GM21360 (cell line): ENCODE data around the gene SOX15.
"Not testable (repeated sequence)": the region's sequence is repeated elsewhere in the genome, so short reads cannot be mapped to it uniquely, and the experiment has no call there.

Experiments used
- ATAC-seq: cut with Tn5 transposase; IDR thresholded peaks from one replicate; pipeline ENCODE4 v1.9.1; 2021; ENCODE audit warnings: mild to moderate bottlenecking, moderate library complexity; ENCODE audit not compliant: unreplicated experiment

Gene SOX15

DNA sequence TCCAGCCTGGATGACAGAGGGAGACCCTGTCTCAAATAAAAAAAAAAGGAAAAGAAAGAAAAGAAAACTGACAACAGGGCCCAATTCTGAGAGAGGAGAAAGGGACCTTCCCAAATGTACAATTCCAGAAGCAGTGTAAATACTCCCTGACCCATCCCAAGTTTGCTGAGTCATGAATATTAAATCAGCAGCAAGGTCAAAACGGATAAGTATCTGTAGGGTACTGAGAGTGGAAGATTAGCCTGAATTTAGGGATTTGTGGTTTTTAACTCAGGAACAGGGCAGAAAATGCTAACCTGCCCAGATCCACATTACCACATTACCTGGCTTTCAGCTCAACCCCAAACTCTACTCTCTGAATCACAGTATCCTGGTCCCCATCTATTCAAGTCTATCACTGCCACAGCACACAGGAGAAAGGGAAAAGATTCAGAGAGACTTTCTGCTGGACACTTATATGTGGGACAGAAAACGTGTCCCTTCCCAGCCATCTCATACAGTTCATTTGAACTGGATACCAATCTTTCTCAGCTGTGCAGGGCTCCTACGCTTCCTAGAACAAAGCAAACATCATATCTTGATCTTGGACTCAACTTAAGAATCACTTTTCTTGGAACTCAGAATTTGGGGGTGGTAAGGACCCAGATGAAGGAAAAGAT is 21.9 kb upstream of the SOX15 start:
- ATAC-seq: no peak

- ATAC-seq: no peak
Measured at GRCh38 chr17:7610641-7611040, 20.7 kb upstream of the SOX15 start.

- ATAC-seq: no peak
Measured at GRCh38 chr17:7606280-7606679, 16.4 kb upstream of the SOX15 start.

- ATAC-seq: not testable (repeated sequence)
Measured at GRCh38 chr17:7597561-7597960, 7.7 kb upstream of the SOX15 start.

- ATAC-seq: no peak
Measured at GRCh38 chr17:7593296-7593695, 3.4 kb upstream of the SOX15 start.

DNA sequence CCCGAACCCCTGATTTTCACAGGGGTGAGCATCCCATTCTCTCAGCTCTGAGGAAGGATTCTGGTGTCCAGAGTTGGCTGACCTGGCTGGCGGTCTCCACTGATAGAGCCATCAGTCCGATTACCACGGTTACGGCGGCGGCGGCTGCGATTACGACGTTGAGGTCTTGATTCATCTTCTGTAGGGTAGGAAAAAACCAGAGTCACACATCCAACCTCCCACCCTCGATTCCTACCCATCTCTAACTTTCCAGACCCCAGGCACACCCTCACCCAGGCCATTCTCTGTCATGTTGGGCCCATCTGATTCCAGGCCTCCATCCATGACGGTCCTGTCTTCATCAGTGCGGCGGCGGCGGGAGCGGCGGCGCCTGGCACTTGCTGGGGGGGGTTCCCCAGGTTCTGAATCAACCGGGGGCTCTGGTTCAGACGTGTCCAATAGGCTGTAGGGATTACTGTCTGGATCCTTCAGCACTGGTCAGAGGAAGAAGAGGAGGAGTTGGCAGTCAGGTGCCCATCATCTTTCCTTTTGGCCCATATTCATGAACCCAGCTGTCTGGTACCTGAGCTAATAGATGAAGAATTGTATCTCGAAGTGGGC is 2.6 kb upstream of the SOX15 start:
- ATAC-seq: no peak

- ATAC-seq: no peak
Measured at GRCh38 chr17:7591596-7591995, 1.7 kb upstream of the SOX15 start.

- no peak for ATAC-seq
Measured at GRCh38 chr17:7590743-7591142, 849 bp upstream of the SOX15 start.

- ATAC-seq: no peak
Measured at GRCh38 chr17:7589204-7589868, 558 bp downstream of the SOX15 start.

DNA sequence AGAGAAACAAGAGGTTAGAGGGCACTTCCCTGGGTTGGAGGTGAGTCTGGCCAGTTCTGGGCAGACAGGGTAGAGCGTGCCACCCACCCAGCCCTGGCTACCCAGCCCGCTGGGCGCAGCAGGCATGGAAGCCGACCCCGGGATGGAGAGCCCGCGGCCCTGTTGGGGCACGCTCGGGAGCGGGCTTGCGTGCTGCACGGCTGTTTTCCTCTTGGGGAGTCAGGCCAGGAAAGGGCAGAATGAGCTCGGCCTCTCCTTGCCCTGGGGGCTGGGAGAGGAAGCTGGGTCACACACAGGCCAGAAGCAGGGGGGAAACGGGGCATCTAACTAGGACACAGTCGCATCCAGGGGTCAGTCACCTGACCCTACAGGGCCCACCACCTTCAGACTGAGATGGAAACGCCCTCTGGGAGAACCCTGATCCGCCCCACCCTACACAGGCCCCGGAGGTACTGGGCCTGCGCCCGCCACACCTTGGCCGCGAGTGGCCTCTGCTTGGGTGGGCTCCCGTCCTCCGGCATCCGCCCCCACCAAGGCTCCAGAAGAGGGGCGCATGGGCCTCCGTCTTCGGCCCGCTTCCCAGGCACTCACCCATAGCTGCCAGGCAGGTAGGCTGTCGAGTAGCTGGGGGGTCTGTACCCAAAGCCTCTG is 1.2 kb downstream of the SOX15 start:
- ATAC-seq: no peak

- ATAC-seq: no peak
Measured at GRCh38 chr17:7587420-7588151, 2.3 kb downstream of the SOX15 start.

DNA sequence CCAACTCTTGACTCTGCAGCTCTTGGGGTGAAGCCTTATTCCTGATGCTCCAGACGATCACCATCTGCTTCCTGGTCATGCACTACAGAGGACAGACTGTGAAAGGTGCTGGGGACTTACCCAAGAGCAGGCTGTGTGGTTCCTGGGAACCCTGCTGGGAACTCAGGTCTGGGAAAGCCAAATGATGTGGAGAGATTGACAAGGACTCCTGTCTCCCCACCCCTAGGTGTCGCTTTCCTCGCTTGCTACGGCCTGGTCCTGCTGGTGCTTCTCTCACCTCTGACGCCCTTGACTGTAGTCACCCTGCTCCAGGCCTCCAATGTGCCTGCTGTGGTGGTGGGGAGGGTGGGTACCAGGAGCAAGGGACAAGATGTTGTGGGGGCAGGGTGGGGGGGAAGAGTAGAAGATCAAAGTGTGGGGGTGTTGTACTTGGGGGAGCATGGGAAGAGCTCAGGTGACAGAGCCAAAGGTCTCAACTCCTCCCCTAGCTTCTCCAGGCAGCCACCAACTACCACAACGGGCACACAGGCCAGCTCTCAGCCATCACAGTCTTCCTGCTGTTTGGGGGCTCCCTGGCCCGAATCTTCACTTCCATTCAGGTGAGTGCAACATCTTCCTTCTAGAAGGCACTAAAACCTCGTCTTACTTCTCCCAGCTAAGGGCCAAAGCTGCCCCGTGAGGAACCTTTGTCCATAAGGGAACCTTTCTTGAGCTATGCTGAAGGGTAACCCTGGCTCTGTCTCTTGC is 3.0 kb downstream of the SOX15 start:
- ATAC-seq: no peak

- ATAC-seq: peak; percentile 56
Measured at GRCh38 chr17:7583253-7584109, 6.4 kb downstream of the SOX15 start, which contains the start of gene MPDU1. Gene MPDU1, plus strand, starts transcription at chr17:7583852. Its CDS starts 11 bp downstream, at chr17:7583863.

- ATAC-seq: no peak
Measured at GRCh38 chr17:7582396-7583252, 7.3 kb downstream of the SOX15 start.

DNA sequence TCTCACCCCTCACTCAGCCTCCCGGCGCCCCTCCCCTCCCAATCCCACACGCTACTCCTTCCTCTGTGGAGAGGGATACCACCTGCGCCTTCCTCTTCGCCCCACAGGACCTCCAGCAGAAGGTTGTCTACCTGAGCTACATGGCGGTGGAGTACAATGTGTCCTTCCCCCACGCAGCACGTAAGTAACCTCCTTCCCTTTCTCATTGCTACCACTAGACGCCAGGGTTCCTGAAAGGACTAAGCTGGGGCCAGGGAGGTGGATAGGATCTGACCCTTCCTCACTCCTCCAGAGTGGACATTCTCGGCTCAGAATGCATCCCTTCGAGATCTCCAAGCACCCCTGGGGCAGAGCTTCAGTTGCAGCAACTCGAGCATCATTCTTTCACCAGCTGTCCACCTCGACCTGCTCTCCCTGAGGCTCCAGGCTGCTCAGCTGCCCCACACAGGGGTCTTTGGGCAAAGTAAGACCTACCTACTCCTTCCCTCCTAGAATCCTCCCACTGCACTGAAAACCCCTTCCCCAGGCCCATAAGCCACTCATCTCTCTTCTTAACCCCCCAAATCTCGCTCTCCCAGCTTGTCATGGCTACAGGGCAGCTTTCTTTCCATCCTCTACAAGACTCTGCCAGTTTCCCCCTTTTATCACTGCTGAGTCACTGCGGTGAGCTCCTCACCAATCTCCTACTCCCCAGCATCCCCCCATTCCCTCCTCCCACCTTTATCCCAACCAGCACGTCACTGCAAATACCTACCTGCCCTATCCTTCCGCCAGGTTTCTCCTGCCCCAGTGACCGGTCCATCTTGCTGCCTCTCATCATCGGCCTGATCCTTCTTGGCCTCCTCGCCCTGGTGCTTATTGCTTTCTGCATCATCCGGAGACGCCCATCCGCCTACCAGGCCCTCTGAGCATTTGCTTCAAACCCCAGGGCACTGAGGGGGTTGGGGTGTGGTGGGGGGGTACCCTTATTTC is 9.0 kb downstream of the SOX15 start:
- no peak for ATAC-seq

DNA sequence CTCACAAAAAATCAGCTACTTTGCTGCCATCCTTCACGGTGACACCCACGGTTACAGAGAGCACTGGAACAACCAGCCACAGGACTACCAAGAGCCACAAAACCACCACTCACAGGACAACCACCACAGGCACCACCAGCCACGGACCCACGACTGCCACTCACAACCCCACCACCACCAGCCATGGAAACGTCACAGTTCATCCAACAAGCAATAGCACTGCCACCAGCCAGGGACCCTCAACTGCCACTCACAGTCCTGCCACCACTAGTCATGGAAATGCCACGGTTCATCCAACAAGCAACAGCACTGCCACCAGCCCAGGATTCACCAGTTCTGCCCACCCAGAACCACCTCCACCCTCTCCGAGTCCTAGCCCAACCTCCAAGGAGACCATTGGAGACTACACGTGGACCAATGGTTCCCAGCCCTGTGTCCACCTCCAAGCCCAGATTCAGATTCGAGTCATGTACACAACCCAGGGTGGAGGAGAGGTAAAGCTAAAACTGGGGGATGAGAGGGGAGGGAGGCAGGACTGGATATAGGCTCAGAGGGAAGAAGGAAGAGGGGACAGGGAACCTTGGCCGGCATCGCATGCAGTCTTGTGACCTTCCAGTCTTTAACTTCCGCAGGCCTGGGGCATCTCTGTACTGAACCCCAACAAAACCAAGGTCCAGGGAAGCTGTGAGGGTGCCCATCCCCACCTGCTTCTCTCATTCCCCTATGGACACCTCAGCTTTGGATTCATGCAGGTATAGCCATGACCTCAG is 9.9 kb downstream of the SOX15 start:
- no peak for ATAC-seq
